Neural cell (in vitro differentiated cells): Measurements from ENCODE around the gene PPP4R3A. TPM values are rescaled to one million over a fixed set of nuclear protein-coding genes. Genes with fewer than 3 reads are reported as not detected.

Source experiments
- H2AFZ ChIP-seq: fragments of 200-600, 300-800 bp; sonication (generic), shearing (Covaris generic); 2 replicates; pipeline ENCODE4 v1.6.0; 2014; ENCODE audit warnings: low read depth, mild to moderate bottlenecking, antibody characterized with exemption, low read length, moderate library complexity
- H3F3A ChIP-seq: fragments of 200-600 bp; shearing (Covaris generic); 2 replicates; pipeline ENCODE4 v1.6.1; 2016; ENCODE audit warnings: mild to moderate bottlenecking, moderate library complexity, mixed read lengths, antibody characterized with exemption, low read length; ENCODE audit not compliant: insufficient read depth, poor library complexity, severe bottlenecking
- H3K27ac ChIP-seq: fragments of 200-600, 300-800 bp; sonication (generic), shearing (Covaris generic); 2 replicates; pipeline ENCODE4 v1.5.1; 2014; ENCODE audit warnings: mild to moderate bottlenecking, low read length, moderate library complexity
- H3K27me3 ChIP-seq: fragments of 300-800, 200-600 bp; sonication (generic), shearing (Covaris generic); 2 replicates; pipeline ENCODE4 v1.6.0; 2014; ENCODE audit warnings: mild to moderate bottlenecking, low read depth, low read length, moderate library complexity; ENCODE audit not compliant: insufficient read depth
- H3K36me3 ChIP-seq: fragments of 300-800, 200-600 bp; sonication (generic), shearing (Covaris generic); 2 replicates; pipeline ENCODE4 v1.5.1; 2014; ENCODE audit warnings: mild to moderate bottlenecking, antibody characterized with exemption, low read length, moderate library complexity; ENCODE audit not compliant: insufficient read depth
- H3K4me2 ChIP-seq: fragments of 300-800, 200-600 bp; sonication (generic), shearing (Covaris generic); 2 replicates; pipeline ENCODE4 v1.6.0; 2014; ENCODE audit warnings: mild to moderate bottlenecking, low read length
- H3K4me3 ChIP-seq: fragments of 300-800, 200-600 bp; sonication (generic), shearing (Covaris generic); 2 replicates; pipeline ENCODE4 v1.5.1; 2014; ENCODE audit warnings: mild to moderate bottlenecking, low read length, moderate library complexity
- H3K79me2 ChIP-seq: fragments of 200-600 bp; shearing (Covaris generic); replicated peaks from 2 replicates; pipeline ENCODE4 v1.6.0; 2014; ENCODE audit warnings: mild to moderate bottlenecking, low read length, moderate library complexity; ENCODE audit not compliant: insufficient read depth
- H3K9ac ChIP-seq: fragments of 300-800, 200-600 bp; sonication (generic), shearing (Covaris generic); 2 replicates; pipeline ENCODE4 v1.6.1; 2016; ENCODE audit warnings: mild to moderate bottlenecking, low read length, mixed read lengths
- H3K9me2 ChIP-seq: fragments of 200-600 bp; shearing (Covaris generic); 2 replicates; pipeline ENCODE4 v1.6.1; 2016; ENCODE audit warnings: mild to moderate bottlenecking, low read length, mixed read lengths; ENCODE audit not compliant: insufficient read depth
- H3K9me3 ChIP-seq: fragments of 200-600, 300-800 bp; sonication (generic), shearing (Covaris generic); 2 replicates; pipeline ENCODE4 v1.6.1; 2016; ENCODE audit warnings: mild to moderate bottlenecking, mixed run types, low read length, moderate library complexity, mixed read lengths
- H4K20me1 ChIP-seq: fragments of 200-600 bp; shearing (Covaris generic); 2 replicates; pipeline ENCODE4 v1.6.1; 2016; ENCODE audit warnings: mild to moderate bottlenecking, mixed run types; ENCODE audit not compliant: insufficient read depth
- EP300 ChIP-seq: fragments of 450-650 bp; conservative IDR thresholded peaks from 2 replicates; pipeline ENCODE4 v1.6.1; 2014; ENCODE audit warnings: antibody characterized with exemption, mild to moderate bottlenecking, moderate library complexity; ENCODE audit not compliant: poor library complexity, severe bottlenecking
- EZH2 ChIP-seq: fragments of 200-600, 300-800 bp; shearing (Covaris generic), sonication (generic); IDR thresholded peaks from 2 replicates; pipeline ENCODE4 v1.6.1; 2014; ENCODE audit warnings: antibody characterized with exemption, low read length, borderline replicate concordance, mild to moderate bottlenecking; ENCODE audit not compliant: insufficient read depth, poor library complexity, severe bottlenecking
- MXI1 ChIP-seq: fragments of 450-650 bp; conservative IDR thresholded peaks from 2 replicates; pipeline ENCODE4 v1.6.1; 2014; ENCODE audit warnings: antibody characterized with exemption, mild to moderate bottlenecking; ENCODE audit not compliant: poor library complexity, severe bottlenecking
- POLR2AphosphoS5 ChIP-seq: IDR thresholded peaks from 2 replicates; pipeline ENCODE4 v1.6.1; 2012
- RAD21 ChIP-seq: fragments of 450-650 bp; conservative IDR thresholded peaks from 2 replicates; pipeline ENCODE4 v1.6.1; 2014; ENCODE audit warnings: antibody characterized with exemption, mild to moderate bottlenecking, moderate library complexity
- SMC3 ChIP-seq: fragments of 450-650 bp; conservative IDR thresholded peaks from 2 replicates; pipeline ENCODE4 v1.6.1; 2014; ENCODE audit warnings: antibody characterized with exemption, mild to moderate bottlenecking, moderate library complexity; ENCODE audit not compliant: poor library complexity
- TAF1 ChIP-seq: IDR thresholded peaks from 2 replicates; pipeline ENCODE4 v1.6.1; 2012; ENCODE audit warnings: low read depth
- polyA plus RNA-seq: library from polyadenylated mRNA; depleted of rRNA; stranded (reverse); fragments of >200 nt; gene quantifications from 2 replicates; pipeline ENCODE4 v1.2.3, GENCODE V29; 2014
- TF ChIP-seq, protein P1 (sequence below): IDR thresholded peaks from 2 replicates; pipeline ENCODE4 v1.6.1; 2012; ENCODE audit warnings: borderline replicate concordance
- TF ChIP-seq, protein P2 (sequence below): fragments of 450-650 bp; IDR thresholded peaks from 2 replicates; pipeline ENCODE4 v1.5.1; 2014; ENCODE audit warnings: antibody characterized with exemption, mild to moderate bottlenecking, moderate library complexity; ENCODE audit not compliant: poor library complexity, severe bottlenecking

Gene PPP4R3A
- polyA plus RNA-seq, 1 donor from 2014 or later = 99.4 TPM

DNA sequence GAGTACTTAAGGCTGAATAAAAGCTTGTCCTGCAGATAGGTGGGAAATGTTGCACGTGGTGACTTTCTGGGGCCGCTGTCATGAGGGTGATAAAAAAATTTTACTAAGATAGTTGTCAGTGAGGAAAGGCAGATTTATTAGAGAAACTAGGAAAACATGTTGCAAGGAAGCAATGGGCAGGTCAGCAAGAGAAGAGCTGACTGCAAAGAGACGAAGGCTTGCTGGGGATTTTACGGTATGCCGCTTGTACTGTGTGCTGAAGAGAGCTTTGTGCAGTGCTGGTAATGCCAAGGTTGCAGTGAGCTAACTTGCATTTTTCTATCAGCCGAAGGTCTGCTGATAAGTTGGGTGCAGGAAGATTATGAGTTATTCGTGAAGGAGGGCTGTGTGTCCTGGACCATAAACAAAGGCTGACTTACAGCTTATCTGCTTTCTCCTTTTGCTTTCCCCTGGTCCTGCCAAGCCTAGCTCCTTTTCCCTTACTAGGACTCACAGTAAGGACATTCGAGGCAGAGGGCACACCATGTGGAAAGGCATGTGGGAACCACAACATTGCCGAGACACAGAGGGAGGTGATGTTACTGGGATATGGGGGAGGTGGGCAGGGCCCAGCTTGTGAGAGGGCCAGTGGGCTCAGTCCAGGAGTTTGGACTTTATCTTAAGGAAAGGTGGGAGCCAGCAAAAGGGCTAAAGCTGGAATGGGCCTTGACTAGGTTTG, 85.1 kb downstream of the PPP4R3A start:
- no peak for TF ChIP-seq RAD21
- no peak for TF ChIP-seq SMC3
- TF ChIP-seq TAF1 = no peak
- TF ChIP-seq, protein P1, sequence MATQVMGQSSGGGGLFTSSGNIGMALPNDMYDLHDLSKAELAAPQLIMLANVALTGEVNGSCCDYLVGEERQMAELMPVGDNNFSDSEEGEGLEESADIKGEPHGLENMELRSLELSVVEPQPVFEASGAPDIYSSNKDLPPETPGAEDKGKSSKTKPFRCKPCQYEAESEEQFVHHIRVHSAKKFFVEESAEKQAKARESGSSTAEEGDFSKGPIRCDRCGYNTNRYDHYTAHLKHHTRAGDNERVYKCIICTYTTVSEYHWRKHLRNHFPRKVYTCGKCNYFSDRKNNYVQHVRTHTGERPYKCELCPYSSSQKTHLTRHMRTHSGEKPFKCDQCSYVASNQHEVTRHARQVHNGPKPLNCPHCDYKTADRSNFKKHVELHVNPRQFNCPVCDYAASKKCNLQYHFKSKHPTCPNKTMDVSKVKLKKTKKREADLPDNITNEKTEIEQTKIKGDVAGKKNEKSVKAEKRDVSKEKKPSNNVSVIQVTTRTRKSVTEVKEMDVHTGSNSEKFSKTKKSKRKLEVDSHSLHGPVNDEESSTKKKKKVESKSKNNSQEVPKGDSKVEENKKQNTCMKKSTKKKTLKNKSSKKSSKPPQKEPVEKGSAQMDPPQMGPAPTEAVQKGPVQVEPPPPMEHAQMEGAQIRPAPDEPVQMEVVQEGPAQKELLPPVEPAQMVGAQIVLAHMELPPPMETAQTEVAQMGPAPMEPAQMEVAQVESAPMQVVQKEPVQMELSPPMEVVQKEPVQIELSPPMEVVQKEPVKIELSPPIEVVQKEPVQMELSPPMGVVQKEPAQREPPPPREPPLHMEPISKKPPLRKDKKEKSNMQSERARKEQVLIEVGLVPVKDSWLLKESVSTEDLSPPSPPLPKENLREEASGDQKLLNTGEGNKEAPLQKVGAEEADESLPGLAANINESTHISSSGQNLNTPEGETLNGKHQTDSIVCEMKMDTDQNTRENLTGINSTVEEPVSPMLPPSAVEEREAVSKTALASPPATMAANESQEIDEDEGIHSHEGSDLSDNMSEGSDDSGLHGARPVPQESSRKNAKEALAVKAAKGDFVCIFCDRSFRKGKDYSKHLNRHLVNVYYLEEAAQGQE = no peak
- no peak for TF ChIP-seq EZH2
- no peak for TF ChIP-seq MXI1
- TF ChIP-seq POLR2AphosphoS5 = no peak
- no peaks in the 10 kb centered on the region for H3K79me2 ChIP-seq
- no peak overlapping the region for H2AFZ ChIP-seq
- no peaks in the 10 kb centered on the region for H3K27me3 ChIP-seq
- H4K20me1 ChIP-seq = no peaks in the 10 kb centered on the region
- H3K4me3 ChIP-seq = no peak overlapping the region
- no peak overlapping the region for H3K27ac ChIP-seq
- no peak overlapping the region for H3K9ac ChIP-seq
- H3K36me3 ChIP-seq = no peaks in the 10 kb centered on the region
- H3K9me3 ChIP-seq = no peaks in the 10 kb centered on the region
- H3K9me2 ChIP-seq = no peaks in the 10 kb centered on the region
- no peak overlapping the region for H3K4me2 ChIP-seq
- H3F3A ChIP-seq = no peaks in the 10 kb centered on the region

DNA sequence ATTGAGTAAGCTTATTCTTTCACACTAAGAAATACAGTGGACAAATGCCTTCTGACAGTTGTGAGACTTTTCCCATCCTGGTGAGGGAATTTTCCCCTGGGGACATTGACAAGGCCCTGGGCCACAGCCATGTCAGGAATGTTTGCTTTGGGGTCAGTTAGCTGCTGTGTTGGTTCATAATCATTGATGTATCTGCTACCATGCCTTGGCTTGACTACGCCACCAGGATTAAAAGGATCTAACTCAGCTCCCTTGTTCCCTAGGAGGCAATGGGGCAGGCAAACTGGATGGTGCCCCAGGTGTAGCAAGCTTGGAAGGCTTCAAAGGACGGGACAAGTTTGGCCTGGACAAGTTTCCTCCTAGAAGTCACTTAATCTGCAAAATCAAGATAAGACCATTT, 89.4 kb downstream of the PPP4R3A start:
- Histone ChIP-seq H3K4me2 (no peak overlapping the region), H3K36me3 (no peaks in the 10 kb centered on the region)

More for the DNA sequence above, 89.4 kb downstream of the PPP4R3A start:
- TF ChIP-seq RAD21 (no peak), SMC3 (no peak), POLR2AphosphoS5 (no peak), EZH2 (no peak), TAF1 (no peak), MXI1 (no peak), EP300 (no peak)
- TF ChIP-seq, protein P2, sequence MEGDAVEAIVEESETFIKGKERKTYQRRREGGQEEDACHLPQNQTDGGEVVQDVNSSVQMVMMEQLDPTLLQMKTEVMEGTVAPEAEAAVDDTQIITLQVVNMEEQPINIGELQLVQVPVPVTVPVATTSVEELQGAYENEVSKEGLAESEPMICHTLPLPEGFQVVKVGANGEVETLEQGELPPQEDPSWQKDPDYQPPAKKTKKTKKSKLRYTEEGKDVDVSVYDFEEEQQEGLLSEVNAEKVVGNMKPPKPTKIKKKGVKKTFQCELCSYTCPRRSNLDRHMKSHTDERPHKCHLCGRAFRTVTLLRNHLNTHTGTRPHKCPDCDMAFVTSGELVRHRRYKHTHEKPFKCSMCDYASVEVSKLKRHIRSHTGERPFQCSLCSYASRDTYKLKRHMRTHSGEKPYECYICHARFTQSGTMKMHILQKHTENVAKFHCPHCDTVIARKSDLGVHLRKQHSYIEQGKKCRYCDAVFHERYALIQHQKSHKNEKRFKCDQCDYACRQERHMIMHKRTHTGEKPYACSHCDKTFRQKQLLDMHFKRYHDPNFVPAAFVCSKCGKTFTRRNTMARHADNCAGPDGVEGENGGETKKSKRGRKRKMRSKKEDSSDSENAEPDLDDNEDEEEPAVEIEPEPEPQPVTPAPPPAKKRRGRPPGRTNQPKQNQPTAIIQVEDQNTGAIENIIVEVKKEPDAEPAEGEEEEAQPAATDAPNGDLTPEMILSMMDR = no peak
- TF ChIP-seq, protein P1 = no peak
- no peak overlapping the region for H3K27ac ChIP-seq
- no peaks in the 10 kb centered on the region for H3K9me2 ChIP-seq
- H3K9me3 ChIP-seq = no peaks in the 10 kb centered on the region
- H2AFZ ChIP-seq = no peak overlapping the region
- H3F3A ChIP-seq = no peaks in the 10 kb centered on the region
- H3K4me3 ChIP-seq = no peak overlapping the region
- H4K20me1 ChIP-seq = no peaks in the 10 kb centered on the region
- H3K27me3 ChIP-seq = no peaks in the 10 kb centered on the region
- peaks cover 15% of the 10 kb centered on the region for H3K79me2 ChIP-seq
- no peak overlapping the region for H3K9ac ChIP-seq
